Measurements from ENCODE around the gene HDAC4. TPM values are rescaled to one million over a fixed set of nuclear protein-coding genes. Genes with fewer than 3 reads are reported as not detected.
A peak's percentile ranks its signal among the peaks of the same experiment; 100 is the strongest.

HDAC4 gene
- total RNA-seq, 2 experiments from 2014 or later = 30.0 to 35.8 TPM

DNA sequence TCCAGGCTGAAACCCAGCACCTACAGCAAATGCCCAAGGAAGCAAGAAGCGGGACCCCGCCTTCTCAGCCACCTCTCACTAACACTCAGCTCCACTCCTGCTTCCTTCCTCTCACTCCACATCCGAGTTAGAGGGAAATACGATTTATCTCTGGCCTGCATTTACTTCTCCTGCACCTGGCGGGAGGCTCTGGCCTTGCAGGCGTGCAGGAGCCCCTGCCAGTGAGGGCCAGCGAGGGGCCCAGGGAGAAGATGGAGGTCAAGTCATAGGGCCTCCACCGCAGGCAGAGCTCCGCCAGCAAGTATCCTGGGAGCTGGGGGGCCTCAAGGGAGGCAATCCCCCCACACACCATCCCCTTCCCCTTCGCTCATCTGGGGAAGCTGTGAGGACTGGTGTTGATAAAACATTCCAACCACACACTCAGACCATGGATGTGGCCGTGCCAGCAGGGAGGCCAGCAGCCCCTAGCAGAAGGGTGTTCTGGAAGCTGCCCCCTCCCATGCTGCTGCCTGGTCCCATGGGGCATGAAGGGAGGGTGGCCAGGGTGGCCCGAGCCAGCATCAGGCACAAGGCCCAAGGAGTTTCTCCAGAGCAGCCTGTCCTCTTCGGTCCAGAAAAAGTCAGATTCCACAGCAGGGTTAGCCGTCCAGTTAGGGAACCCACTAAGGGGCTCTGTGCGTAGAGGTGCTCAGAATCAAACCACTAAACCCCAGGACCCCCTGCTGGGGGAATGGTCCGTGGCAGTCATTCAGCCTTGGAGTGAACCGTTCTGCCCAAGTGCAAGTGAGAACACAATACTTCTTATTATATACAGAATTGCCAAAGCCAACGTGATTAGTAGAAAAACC is 91.2 kb downstream of the HDAC4 start:
- no peaks in the 10 kb centered on the region for H3K9me3 Mint-ChIP-seq
- intact Hi-C loops (cut with micrococcal nuclease) = no loop called here
- no peaks in the 10 kb centered on the region for H3K27me3 Mint-ChIP-seq
- ChIA-PET CTCF (no interaction called here), POLR2A (no interaction called here)
- peak; percentile 5 for DNase-seq
- peaks cover 7% of the 10 kb centered on the region for H3K4me1 Mint-ChIP-seq (ENCODE audit: low read depth)
- H3K27ac Mint-ChIP-seq = no peak overlapping the region
- H3K4me3 Mint-ChIP-seq = no peak overlapping the region
- peaks cover 2% of the 10 kb centered on the region for H3K36me3 Mint-ChIP-seq

DNA sequence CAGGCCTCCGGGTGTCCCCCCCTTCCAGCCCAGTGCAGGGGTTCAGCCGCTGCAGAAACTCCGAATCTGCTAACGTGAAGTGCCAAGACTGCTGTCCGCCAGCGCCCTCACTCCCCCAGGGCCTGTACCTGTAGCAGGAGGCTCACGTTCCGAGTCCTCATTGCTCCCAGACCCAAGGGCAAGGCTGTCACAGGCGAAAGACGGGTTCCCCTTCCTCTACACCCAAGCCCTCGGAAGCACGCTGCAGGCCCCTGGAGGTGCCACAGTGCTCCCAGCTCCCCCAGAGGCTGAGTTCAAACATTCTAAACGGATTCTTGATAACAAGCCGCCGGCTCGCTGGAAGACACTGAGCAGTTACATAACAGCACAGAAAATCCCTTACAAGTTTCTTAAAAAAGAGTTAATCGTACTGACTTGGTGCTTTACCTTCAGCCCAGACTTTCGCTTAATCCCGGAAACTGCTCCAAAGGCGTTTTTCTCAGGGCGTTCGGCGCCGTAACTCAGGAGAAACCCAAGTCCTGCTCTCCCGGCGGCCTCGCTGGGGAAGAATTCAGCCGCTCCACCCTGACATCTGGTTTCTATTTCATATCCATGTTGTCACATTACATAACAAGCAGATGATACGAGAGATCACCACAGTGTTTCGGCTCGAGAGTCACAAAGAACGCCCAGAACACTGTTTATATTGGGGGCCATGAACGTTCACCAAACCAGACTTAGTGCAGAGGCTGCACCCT is 92.0 kb downstream of the HDAC4 start:
- peak; percentile 3 for DNase-seq
- intact Hi-C loops (cut with micrococcal nuclease) = no loop called here
- CTCF ChIA-PET = interaction anchor here (0.9 kb wide), 1 partner anchor 8 kb away, joined by 5 read pairs; no protein-coding TSS in a partner anchor
- no peaks in the 10 kb centered on the region for H3K27me3 Mint-ChIP-seq
- no peak overlapping the region for H3K4me3 Mint-ChIP-seq
- POLR2A ChIA-PET = no interaction called here
- peaks cover 14% of the 10 kb centered on the region for H3K4me1 Mint-ChIP-seq (ENCODE audit: low read depth)
- no peaks in the 10 kb centered on the region for H3K36me3 Mint-ChIP-seq
- no peaks in the 10 kb centered on the region for H3K9me3 Mint-ChIP-seq
- H3K27ac Mint-ChIP-seq = no peak overlapping the region

GRCh38 chr2:239307921-239308613 is 92.8 kb downstream of the HDAC4 start:
- CTCF ChIA-PET = interaction anchor here (0.9 kb wide), 1 partner anchor 9 kb away, joined by 5 read pairs; no protein-coding TSS in a partner anchor
- H3K9me3 Mint-ChIP-seq = no peaks in the 10 kb centered on the region
- no peak overlapping the region for H3K4me3 Mint-ChIP-seq
- no peak overlapping the region for H3K27ac Mint-ChIP-seq
- H3K4me1 Mint-ChIP-seq (ENCODE audit: low read depth) = peaks cover 22% of the 10 kb centered on the region
- H3K27me3 Mint-ChIP-seq = no peaks in the 10 kb centered on the region
- no peak for DNase-seq
- POLR2A ChIA-PET = no interaction called here
- intact Hi-C loops (cut with micrococcal nuclease) = no loop called here
- H3K36me3 Mint-ChIP-seq = no peaks in the 10 kb centered on the region

DNA sequence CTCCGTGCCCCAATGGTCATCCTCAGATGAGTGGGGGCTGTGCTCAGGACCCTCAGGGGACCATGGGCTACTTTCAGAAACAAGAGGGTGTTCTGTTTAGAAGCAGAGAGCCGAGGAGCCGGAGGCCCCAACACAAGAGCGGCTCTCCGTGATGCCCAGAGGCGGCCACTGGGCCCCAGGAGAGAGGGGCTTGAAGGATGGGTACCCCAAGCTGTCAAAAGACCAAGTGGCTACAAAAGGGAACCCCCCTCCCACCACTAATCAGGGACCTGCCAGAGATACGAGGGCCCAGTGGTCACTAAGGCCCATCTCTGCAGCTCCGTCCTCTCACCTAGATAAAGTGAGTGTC is 93.6 kb downstream of the HDAC4 start:
- Mint-ChIP-seq H3K27ac (no peak overlapping the region), H3K4me3 (no peak overlapping the region), H3K36me3 (no peaks in the 10 kb centered on the region), H3K9me3 (no peaks in the 10 kb centered on the region), H3K27me3 (no peaks in the 10 kb centered on the region), H3K4me1 (ENCODE audit: low read depth) (peaks cover 22% of the 10 kb centered on the region)
- DNase-seq = no peak
- intact Hi-C loops (cut with micrococcal nuclease) = no loop called here
- POLR2A ChIA-PET = no interaction called here
- CTCF ChIA-PET = no interaction called here

GRCh38 chr2:239306274-239307220 is 94.3 kb downstream of the HDAC4 start:
- no peak overlapping the region for H3K27ac Mint-ChIP-seq
- H3K4me1 Mint-ChIP-seq (ENCODE audit: low read depth) = peaks cover 24% of the 10 kb centered on the region
- no peaks in the 10 kb centered on the region for H3K27me3 Mint-ChIP-seq
- DNase-seq = no peak
- ChIA-PET POLR2A (no interaction called here), CTCF (interaction anchor here (1.0 kb wide), 1 partner anchor 39 kb away, joined by 4 read pairs; no protein-coding TSS in a partner anchor)
- H3K9me3 Mint-ChIP-seq = no peaks in the 10 kb centered on the region
- no peak overlapping the region for H3K4me3 Mint-ChIP-seq
- no peaks in the 10 kb centered on the region for H3K36me3 Mint-ChIP-seq
- intact Hi-C loops (cut with micrococcal nuclease) = no loop called here

DNA sequence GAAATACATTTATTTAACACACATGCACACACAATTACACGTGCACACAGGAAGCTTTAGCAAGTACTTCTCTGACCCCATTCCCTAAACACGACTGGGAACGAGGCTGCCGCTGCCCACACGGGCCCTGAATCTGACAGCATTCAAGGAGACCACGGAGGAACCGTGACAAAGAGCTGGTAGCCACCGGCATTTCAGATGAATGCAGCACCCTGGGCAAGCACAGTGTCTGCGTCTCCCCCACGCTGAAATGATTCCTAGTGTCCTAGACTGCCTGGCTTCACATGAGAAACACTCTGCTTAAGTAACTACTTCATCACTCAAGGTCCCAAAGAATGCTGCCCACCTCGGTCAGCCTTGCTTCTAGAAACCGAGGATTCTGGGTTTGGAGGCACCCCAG is 95.0 kb downstream of the HDAC4 start:
- Mint-ChIP-seq H3K4me3 (no peak overlapping the region), H3K4me1 (ENCODE audit: low read depth) (peaks cover 24% of the 10 kb centered on the region), H3K27me3 (no peaks in the 10 kb centered on the region), H3K27ac (no peak overlapping the region), H3K36me3 (no peaks in the 10 kb centered on the region), H3K9me3 (no peaks in the 10 kb centered on the region)
- CTCF ChIA-PET = interaction anchor here (1.0 kb wide), 1 partner anchor 38 kb away, joined by 4 read pairs; no protein-coding TSS in a partner anchor
- POLR2A ChIA-PET = no interaction called here
- intact Hi-C loops (cut with micrococcal nuclease) = no loop called here
- no peak for DNase-seq

DNA sequence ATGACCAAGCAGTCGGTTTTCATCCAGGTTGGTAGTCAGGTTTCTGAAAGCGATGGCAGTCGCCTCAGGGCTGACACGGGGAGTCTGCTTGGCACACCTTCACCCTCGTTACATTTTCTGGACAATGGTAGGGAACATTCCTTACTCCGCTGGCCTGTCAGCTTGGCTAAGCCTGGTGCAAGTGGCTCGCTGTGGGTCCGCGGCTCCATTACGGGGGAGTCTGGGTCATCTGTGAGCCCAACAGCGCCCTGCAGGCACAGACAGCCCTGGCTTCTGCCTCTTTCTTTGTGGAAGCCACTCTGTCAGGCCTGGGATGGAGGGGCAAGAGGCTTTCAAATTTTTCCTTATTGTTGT is 95.6 kb downstream of the HDAC4 start:
- Mint-ChIP-seq H3K27ac (no peak overlapping the region), H3K9me3 (no peaks in the 10 kb centered on the region)
- POLR2A ChIA-PET = interaction anchor here (1.7 kb wide), 1 partner anchor 10 kb away, joined by 5 read pairs; no protein-coding TSS in a partner anchor

GRCh38 chr2:239304533-239305221 is 96.1 kb downstream of the HDAC4 start:
- intact Hi-C loops (cut with micrococcal nuclease) = loop anchor here (1.0 to 5.0 kb wide), 3 partner anchors 15 to 77 kb away; no protein-coding TSS in a partner anchor
- no peak for DNase-seq
- no peak overlapping the region for H3K27ac Mint-ChIP-seq
- H3K36me3 Mint-ChIP-seq = no peaks in the 10 kb centered on the region
- no peak overlapping the region for H3K4me3 Mint-ChIP-seq
- H3K9me3 Mint-ChIP-seq = no peaks in the 10 kb centered on the region
- H3K27me3 Mint-ChIP-seq = peaks cover 1% of the 10 kb centered on the region
- H3K4me1 Mint-ChIP-seq (ENCODE audit: low read depth) = peaks cover 24% of the 10 kb centered on the region
- ChIA-PET POLR2A (interaction anchor here (0.6 to 1.7 kb wide), 6 partner anchors 9 to 96 kb away, joined by 3 to 7 read pairs (median 4); partner anchors contain the start of gene HDAC4), CTCF (interaction anchor here (0.7 to 1.8 kb wide), 8 partner anchors 10 to 160 kb away, joined by 3 to 6 read pairs (median 4); no protein-coding TSS in a partner anchor)

More for the DNA sequence above, 95.6 kb downstream of the HDAC4 start:
- Mint-ChIP-seq H3K36me3 (no peaks in the 10 kb centered on the region), H3K4me1 (ENCODE audit: low read depth) (peaks cover 24% of the 10 kb centered on the region), H3K4me3 (no peak overlapping the region), H3K27me3 (no peaks in the 10 kb centered on the region)
- no peak for DNase-seq
- CTCF ChIA-PET = no interaction called here
- intact Hi-C loops (cut with micrococcal nuclease) = no loop called here

DNA sequence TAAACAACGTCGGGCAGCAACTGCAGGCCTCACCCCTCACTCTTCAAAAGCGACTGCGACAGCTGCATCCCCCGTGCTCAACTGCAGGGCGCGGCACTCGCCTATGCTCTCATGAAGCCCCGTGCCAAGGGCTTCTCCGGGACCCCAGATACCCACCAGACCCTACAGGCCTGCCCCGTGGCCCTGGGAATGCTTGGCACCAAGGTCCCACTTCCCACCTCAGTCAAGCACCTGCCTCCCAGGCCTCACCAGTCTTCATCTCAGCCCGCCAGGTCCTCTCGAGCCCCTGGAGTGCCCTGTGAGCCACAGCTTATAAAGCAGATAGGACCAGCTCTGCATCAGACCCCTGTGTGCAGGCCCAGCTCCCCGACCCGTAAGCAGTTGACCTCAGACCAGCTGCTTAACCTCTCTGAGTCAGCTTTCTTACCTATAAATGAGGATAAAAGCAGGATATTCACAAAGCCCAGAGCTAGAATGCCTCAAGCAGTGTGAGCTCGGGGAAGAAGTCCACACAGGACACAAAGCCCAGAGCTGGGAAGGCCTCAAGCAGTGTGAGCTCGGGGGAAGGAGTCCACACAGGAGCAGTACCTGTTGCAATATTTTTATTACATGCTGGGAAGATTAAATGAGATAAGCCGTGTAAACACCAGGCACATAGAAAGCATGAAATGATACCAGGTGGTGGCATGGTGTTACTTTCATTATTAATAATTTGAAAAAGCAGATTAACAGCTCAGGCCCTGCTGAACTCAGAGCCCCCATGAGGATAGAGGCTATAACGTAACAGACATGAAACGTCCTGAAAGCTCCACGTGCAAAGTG is 96.9 kb downstream of the HDAC4 start:
- peak; percentile 44 for DNase-seq
- H3K4me3 Mint-ChIP-seq = no peak overlapping the region
- CTCF ChIA-PET = interaction anchor here (0.7 to 1.8 kb wide), 9 partner anchors 9 to 160 kb away, joined by 3 to 6 read pairs (median 4); no protein-coding TSS in a partner anchor

More for the DNA sequence above, 96.9 kb downstream of the HDAC4 start:
- H3K27ac Mint-ChIP-seq = no peak overlapping the region
- H3K9me3 Mint-ChIP-seq = no peaks in the 10 kb centered on the region
- POLR2A ChIA-PET = interaction anchor here (0.6 to 1.7 kb wide), 7 partner anchors 9 to 97 kb away, joined by 3 to 7 read pairs (median 3); partner anchors contain the start of gene HDAC4
- peaks cover 2% of the 10 kb centered on the region for H3K36me3 Mint-ChIP-seq
- peaks cover 1% of the 10 kb centered on the region for H3K27me3 Mint-ChIP-seq
- peaks cover 30% of the 10 kb centered on the region for H3K4me1 Mint-ChIP-seq (ENCODE audit: low read depth)
- intact Hi-C loops (cut with micrococcal nuclease) = loop anchor here (1.0 to 5.0 kb wide), 3 partner anchors 15 to 77 kb away; no protein-coding TSS in a partner anchor

All from activated CD4-positive, alpha-beta memory T cell treated with anti-CD3 and anti-CD28 coated beads for 36 hours (primary cell).